H1 (cell line): ENCODE measurements around the gene TPSB2. TPM values are rescaled to one million over a fixed set of nuclear protein-coding genes. Genes with fewer than 3 reads are reported as not detected.

Experiments used
- ATF2 ChIP-seq: IDR thresholded peaks from 2 replicates; pipeline ENCODE4 v1.6.1; 2012; ENCODE audit warnings: low read length, inconsistent platforms
- BACH1 ChIP-seq: IDR thresholded peaks from 2 replicates; pipeline ENCODE4 v1.6.1; 2012; ENCODE audit warnings: low read length, improper control_type of control experiment
- CHD7 ChIP-seq: fragments of 300-600 bp; sonication (generic); IDR thresholded peaks from 2 replicates; pipeline ENCODE4 v1.7.1; 2012; ENCODE audit warnings: low read length, moderate library complexity, mild to moderate bottlenecking, inconsistent platforms; ENCODE audit not compliant: insufficient replicate concordance
- FOSL1 ChIP-seq: IDR thresholded peaks from 2 replicates; pipeline ENCODE4 v1.6.1; 2011; ENCODE audit warnings: mild to moderate bottlenecking, low read depth, low read length, moderate library complexity; ENCODE audit not compliant: insufficient read depth
- MAX ChIP-seq: IDR thresholded peaks from 2 replicates; pipeline ENCODE4 v1.6.1; 2012; ENCODE audit warnings: inconsistent platforms
- RBBP5 ChIP-seq: IDR thresholded peaks from 2 replicates; pipeline ENCODE4 v1.7.1; 2012; ENCODE audit warnings: low read depth, mild to moderate bottlenecking, inconsistent platforms, low read length, moderate library complexity, borderline replicate concordance
- RFX5 ChIP-seq: IDR thresholded peaks from 2 replicates; pipeline ENCODE4 v1.6.1; 2011; ENCODE audit warnings: low read depth, low read length, improper control_type of control experiment, borderline replicate concordance
- RXRA ChIP-seq: IDR thresholded peaks from 2 replicates; pipeline ENCODE4 v1.6.1; 2011; ENCODE audit warnings: low read depth, mild to moderate bottlenecking, low read length, moderate library complexity; ENCODE audit not compliant: insufficient read depth
- SP4 ChIP-seq: IDR thresholded peaks from 2 replicates; pipeline ENCODE4 v1.6.1; 2012; ENCODE audit warnings: low read length, inconsistent platforms
- TAF1 ChIP-seq: IDR thresholded peaks from 2 replicates; pipeline ENCODE4 v1.6.1; 2011; ENCODE audit warnings: mild to moderate bottlenecking, low read depth, low read length
- TCF12 ChIP-seq: IDR thresholded peaks from 2 replicates; pipeline ENCODE4 v1.6.1; 2011; ENCODE audit warnings: low read depth, mild to moderate bottlenecking, low read length
- polyA plus RNA-seq, 7 experiments: library from polyadenylated mRNA; depleted of rRNA in 3 of 7; stranded (reverse) in 5 of 7; unstranded in 2 of 7; fragments of >200 nt in 5 of 7; fragments of 200-250 nt in 2 of 7; gene quantifications; 1 replicate in 5 of 7; 2 replicates in 1 of 7; 4 replicates in 1 of 7; pipeline versions ENCODE4 v1.2.1 to v1.2.3, GENCODE V29; 2011 to 2013; ENCODE audit warnings: missing spikeins in 2 of 7, mixed read lengths in 2 of 7
- total RNA-seq: library from RNA; stranded (reverse); fragmentation: NEBNext Ultra II Directional; extraction: Animal tissue kit (Norgen Biotek cat#: 25700); gene quantifications from 2 replicates; pipeline ENCODE4 v1.2.1, GENCODE V29; 2021

The TPSB2 gene
- total and polyA plus RNA-seq, 2 of the 8 experiments (the other 6 are each of a cell fraction or from before 2014, with no cell fraction given): 0.08 TPM; not detected in 1

- TF ChIP-seq CHD7: no peak
- no peak for TF ChIP-seq BACH1
- TF ChIP-seq RXRA: no peak
- TF ChIP-seq TCF12: no peak
- TF ChIP-seq FOSL1: no peak
- TF ChIP-seq ATF2: no peak
- TF ChIP-seq MAX: no peak
- no peak for TF ChIP-seq TAF1
- no peak for TF ChIP-seq SP4
- no peak for TF ChIP-seq RBBP5
- no peak for TF ChIP-seq RFX5
Observed at GRCh38 chr16:1204933-1205332, 25.1 kb downstream of the TPSB2 start (continued).
